Cardiac fibroblast (primary cell): ENCODE measurements around the gene GON4L.
"Not testable (repeated sequence)": the region's sequence is repeated elsewhere in the genome, so short reads cannot be mapped to it uniquely, and the experiment has no call there.

Source experiments
- DNase-seq, 2 donors: peaks; one replicate each; pipeline versions ENCODE4 v3.0.0 to v3.0.0-alpha.2; 2010; ENCODE audit warnings: low read depth in 2 of 2
- H3K4me3 ChIP-seq, 2 donors: replicated peaks in 1 of 2; 1 replicate in 1 of 2; 2 replicates in 1 of 2; pipeline ENCODE4 v1.5.1; 2011; ENCODE audit warnings: low read depth in 2 of 2, low read length in 2 of 2, mild to moderate bottlenecking in 2 of 2, moderate library complexity in 1 of 2
- CTCF ChIP-seq: IDR thresholded peaks from one replicate; pipeline ENCODE4 v1.5.1; 2011; ENCODE audit warnings: low read depth, mild to moderate bottlenecking, low read length, inconsistent platforms

Gene GON4L

GRCh38 chr1:155715777-155716176 lies 141.2 kb downstream of the GON4L start:
- no peak for DNase-seq
- no peak for TF ChIP-seq CTCF

GRCh38 chr1:155715056-155715455 lies 142.0 kb downstream of the GON4L start:
- DNase-seq, H3K4me3 ChIP-seq: not testable (repeated sequence)

More at GRCh38 chr1:155715777-155716176, 141.2 kb downstream of the GON4L start:
- no peak overlapping the region for H3K4me3 ChIP-seq

GRCh38 chr1:155713075-155713474 lies 143.9 kb downstream of the GON4L start:
- no peak overlapping the region for H3K4me3 ChIP-seq
- peak in 1 of 2 donors; percentile 26 for DNase-seq
- no peak for TF ChIP-seq CTCF

GRCh38 chr1:155712636-155713035 lies 144.4 kb downstream of the GON4L start:
- DNase-seq, result peak in 1 of 2 donors; percentile 15
- TF ChIP-seq CTCF, result peak; percentile 5
- H3K4me3 ChIP-seq, result not testable (repeated sequence)

- H3K4me3 ChIP-seq, DNase-seq: not testable (repeated sequence)
Observed at GRCh38 chr1:155711457-155711856, 145.6 kb downstream of the GON4L start.

GRCh38 chr1:155709391-155709790 lies 147.6 kb downstream of the GON4L start:
- no peak for DNase-seq
- H3K4me3 ChIP-seq, result no peak overlapping the region
- no peak for TF ChIP-seq CTCF

GRCh38 chr1:155706139-155706538 lies 150.9 kb downstream of the GON4L start:
- H3K4me3 ChIP-seq, result no peak overlapping the region
- peak; percentile 35 to 79 for DNase-seq
- TF ChIP-seq CTCF, result no peak

GRCh38 chr1:155704414-155704813 lies 152.6 kb downstream of the GON4L start:
- not testable (repeated sequence) for DNase-seq, H3K4me3 ChIP-seq
